Measurements from ENCODE around the gene DACT2.

DNA sequence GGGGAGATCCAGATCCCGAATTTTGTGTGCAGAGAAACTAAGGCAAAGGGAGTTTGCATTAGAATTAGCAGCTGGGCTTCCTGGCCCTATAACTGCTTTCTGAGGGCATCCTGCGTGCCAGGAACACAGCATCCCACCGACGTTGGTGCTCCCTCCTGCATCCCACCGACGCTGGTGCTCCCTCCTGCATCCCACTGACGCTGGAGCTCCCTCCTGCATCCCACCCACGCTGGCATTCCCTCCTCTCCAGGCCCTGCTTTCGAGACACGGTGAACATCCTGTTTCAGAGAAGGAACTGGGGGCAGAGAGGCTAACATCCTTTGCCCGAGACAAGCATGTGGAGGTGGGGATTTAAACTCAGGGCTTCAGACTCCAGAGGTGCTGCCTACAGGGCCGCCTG, 44.4 kb downstream of the DACT2 start:
- TF ChIP-seq, protein P1, sequence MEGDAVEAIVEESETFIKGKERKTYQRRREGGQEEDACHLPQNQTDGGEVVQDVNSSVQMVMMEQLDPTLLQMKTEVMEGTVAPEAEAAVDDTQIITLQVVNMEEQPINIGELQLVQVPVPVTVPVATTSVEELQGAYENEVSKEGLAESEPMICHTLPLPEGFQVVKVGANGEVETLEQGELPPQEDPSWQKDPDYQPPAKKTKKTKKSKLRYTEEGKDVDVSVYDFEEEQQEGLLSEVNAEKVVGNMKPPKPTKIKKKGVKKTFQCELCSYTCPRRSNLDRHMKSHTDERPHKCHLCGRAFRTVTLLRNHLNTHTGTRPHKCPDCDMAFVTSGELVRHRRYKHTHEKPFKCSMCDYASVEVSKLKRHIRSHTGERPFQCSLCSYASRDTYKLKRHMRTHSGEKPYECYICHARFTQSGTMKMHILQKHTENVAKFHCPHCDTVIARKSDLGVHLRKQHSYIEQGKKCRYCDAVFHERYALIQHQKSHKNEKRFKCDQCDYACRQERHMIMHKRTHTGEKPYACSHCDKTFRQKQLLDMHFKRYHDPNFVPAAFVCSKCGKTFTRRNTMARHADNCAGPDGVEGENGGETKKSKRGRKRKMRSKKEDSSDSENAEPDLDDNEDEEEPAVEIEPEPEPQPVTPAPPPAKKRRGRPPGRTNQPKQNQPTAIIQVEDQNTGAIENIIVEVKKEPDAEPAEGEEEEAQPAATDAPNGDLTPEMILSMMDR (IDR thresholded peaks at IDR 0.05; ENCODE audit: insufficient read depth, low read length, poor library complexity, severe bottlenecking), result no peak
- TF ChIP-seq EZH2phosphoT487 (conservative IDR thresholded peaks at IDR 0.05; ENCODE audit: low read length), result no peak
